HT-29 (cell line): Measurements from ENCODE around the gene SDHA. TPM values are rescaled to one million over a fixed set of nuclear protein-coding genes. Genes with fewer than 3 reads are reported as not detected.

Source experiments
- DNase-seq: peaks from one replicate; pipeline ENCODE4 v3.0.0-alpha.2; 2015; ENCODE audit warnings: low spot score
- total RNA-seq: library from RNA; depleted of rRNA; stranded (reverse); fragments of >200 nt; shearing (Covaris generic); gene quantifications from 2 replicates; pipeline ENCODE4 v1.2.3, GENCODE V29; 2014; rRNA removed

The SDHA gene
- total RNA-seq, result 273 and 277 TPM in 2 replicates

- DNase-seq, result peak; percentile 99
Measured at GRCh38 chr5:217494-218456, at the start of gene SDHA, which contains the start of gene CCDC127. Gene SDHA, plus strand, starts transcription at chr5:218320. Its CDS starts 36 bp downstream, at chr5:218356. Gene CCDC127, minus strand, starts transcription at chr5:218153. Its CDS starts 1,304 bp downstream, at chr5:216849.

DNA sequence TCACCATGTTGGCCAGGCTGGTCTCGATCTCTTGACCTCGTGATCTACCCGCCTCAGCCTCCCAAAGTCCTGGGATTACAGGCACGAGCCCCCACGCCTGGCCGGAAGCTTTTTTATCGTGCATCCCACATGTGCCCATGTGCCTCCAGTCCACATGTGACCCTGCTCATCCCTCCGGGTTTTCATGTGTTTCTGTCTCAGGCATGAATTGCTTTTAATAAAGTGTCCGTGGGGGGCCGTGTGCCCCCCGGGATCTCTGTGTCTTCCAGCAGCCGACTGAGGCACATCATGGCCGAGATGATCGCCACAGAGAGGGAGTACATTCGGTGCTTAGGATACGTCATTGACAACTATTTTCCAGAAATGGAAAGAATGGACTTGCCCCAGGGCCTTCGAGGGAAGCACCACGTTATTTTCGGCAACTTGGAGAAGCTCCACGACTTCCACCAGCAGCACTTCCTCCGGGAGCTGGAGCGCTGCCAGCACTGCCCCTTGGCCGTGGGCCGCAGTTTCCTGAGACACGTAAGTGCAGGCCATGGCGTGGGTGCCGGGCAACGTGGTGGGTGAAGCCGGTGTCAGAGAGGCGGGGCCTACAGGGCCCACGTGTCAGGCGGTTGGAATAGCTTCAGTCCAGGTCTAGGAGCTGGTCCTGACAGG lies 48.9 kb upstream of the SDHA start:
- no peak for DNase-seq

- DNase-seq, result no peak
Measured at GRCh38 chr5:169728-170094, 48.4 kb upstream of the SDHA start.

DNA sequence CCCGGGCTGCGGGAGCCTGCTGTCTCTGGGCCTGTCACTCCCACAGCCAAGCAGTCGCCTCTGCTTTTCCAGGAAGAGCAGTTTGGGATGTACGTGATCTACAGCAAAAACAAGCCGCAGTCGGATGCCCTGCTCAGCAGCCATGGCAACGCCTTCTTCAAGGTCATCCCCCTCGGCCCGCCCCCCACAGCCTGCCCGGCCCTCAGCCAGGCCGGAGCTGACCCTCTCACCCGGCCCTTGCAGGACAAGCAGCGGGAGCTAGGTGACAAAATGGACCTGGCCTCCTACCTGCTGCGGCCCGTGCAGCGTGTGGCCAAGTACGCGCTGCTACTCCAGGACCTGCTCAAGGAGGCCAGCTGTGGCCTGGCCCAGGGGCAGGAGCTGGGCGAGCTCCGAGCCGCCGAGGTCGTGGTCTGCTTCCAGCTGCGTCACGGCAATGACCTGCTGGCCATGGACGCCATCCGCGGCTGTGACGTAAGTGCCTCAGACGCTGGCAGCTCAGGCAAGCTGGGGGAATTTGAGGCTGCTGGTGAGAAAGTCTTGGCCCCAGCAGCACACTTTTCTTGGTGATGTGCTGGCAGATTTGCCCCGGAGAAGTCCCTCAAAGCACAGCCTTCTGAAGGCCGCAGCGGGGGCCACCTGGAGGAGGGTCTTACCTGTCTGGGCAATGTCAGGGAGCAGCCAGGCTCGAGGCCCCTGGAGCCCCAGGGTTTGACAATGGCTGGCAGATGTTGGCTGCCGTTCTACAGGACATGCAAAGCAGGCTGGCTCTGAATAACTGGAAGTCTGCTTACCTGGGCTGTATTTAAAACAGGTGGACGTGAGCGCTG lies 46.9 kb upstream of the SDHA start:
- DNase-seq, result no peak

GRCh38 chr5:171801-172331 lies 46.3 kb upstream of the SDHA start:
- no peak for DNase-seq

DNA sequence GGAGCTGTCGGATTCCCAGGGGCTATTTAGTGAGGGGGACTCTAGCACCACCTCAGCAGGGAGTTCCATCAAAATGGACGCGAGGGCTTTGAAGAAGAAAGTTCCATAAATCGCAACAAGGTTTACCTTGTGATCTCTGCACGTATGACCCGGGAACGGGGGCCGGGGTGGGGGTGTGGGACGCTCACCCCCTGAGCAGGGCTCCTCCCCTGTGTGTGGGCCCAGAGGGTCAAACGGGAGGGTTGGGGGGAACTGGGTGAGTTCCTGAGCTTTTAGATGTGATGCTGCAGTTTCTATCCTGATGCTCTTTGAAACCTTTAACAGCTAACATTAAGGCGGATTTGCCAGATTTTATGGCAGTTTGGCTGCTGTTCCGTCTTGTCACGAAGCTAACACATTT lies 45.7 kb upstream of the SDHA start:
- DNase-seq, result no peak

DNA sequence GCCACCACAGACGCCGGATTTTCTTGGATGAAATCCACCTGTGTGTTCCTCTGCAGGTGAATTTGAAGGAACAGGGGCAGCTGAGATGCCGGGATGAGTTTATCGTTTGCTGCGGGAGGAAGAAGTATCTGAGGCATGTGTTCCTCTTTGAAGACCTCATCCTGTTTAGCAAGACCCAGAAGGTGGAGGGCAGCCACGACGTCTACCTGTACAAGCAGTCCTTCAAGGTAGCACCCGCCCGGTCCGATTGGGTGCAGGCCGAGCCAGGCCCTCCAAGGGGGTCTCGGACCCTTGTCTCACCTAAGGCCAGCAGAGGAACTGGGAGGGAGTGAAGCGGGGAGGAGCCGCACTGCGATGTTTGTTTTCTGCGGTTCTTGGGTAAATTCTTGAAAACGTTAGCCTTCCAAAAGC lies 45.3 kb upstream of the SDHA start:
- DNase-seq, result no peak

DNA sequence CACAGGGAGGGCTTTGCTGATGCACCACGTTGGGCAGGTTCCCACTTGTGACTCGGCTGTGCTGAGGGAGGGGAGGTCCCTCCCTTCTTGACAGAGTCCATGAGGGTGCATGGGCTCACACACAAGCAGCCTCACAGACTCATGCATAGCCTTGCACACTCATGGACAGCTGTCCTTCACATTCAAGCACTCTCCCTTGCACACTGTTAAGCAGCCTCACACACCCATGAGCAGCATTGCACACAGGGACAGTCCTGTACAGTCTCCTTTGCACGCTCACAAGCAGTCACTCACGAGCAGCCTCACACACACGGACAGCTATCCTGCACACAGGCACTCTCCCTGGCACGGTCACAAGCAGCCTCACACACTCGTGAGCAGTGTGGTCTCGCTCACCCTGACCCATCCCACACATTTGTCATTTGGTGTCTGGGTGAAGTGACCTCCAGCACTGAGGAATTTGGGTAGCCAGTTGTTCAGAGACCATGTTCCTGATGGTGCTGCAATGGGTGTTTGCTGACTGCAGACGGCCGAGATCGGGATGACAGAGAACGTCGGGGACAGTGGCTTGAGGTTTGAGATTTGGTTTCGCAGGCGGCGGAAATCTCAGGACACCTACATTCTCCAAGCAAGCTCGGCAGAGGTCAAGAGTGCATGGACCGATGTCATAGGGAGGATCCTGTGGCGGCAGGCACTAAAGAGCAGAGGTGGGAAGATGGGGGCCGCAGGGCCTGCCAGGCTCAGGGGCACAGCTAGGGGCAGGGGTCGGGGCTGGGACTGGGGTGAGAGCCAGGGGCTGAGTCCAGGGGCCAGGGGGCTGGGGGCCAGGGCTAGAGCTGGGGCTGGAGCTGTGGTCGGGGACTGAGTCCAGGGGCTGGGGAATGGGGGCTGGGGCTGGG lies 44.5 kb upstream of the SDHA start:
- no peak for DNase-seq

DNA sequence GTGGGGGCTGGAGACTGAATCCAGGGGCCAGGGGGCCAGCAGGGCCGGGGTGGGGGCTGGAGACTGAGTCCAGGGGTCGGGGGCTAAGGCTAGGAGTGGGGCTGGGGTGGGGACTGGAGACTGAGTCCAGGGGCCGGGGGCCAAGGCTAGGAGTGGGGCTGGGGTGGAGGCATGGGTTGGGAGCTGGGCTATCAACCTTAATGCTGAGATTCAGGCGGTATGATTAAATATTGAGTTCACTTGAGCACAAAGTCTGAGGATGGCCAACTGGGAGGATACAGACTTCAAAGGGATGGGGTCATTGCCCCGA lies 43.9 kb upstream of the SDHA start:
- DNase-seq, result no peak

DNA sequence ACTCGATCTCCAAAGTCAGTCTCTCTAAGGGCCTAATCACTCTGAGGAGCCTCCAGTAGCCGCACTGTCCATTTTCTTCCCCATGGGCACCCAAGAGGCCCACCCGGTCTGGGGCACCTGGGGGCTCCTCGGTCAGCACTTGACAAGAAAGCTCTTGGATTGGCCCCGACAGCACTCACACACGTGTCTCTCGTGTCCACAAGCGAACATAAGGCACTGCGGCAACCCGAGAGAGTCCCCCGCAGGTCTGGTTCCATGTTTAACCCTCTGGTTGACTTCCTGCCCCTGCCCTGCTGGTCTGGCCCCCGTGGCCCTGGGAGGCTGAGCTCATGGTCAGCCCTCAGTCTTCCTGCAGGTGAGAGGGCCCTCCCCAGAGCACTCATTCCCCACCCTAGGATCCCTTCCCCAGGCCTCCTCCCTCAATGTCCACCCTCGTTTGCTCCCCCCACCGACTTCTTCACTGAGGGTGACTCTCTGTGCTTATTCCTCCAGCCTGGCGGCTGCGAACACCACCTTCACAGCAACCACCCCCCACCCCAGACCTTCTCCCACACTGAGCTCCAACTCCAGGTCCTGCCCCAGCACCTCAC lies 43.1 kb upstream of the SDHA start:
- DNase-seq, result no peak

DNA sequence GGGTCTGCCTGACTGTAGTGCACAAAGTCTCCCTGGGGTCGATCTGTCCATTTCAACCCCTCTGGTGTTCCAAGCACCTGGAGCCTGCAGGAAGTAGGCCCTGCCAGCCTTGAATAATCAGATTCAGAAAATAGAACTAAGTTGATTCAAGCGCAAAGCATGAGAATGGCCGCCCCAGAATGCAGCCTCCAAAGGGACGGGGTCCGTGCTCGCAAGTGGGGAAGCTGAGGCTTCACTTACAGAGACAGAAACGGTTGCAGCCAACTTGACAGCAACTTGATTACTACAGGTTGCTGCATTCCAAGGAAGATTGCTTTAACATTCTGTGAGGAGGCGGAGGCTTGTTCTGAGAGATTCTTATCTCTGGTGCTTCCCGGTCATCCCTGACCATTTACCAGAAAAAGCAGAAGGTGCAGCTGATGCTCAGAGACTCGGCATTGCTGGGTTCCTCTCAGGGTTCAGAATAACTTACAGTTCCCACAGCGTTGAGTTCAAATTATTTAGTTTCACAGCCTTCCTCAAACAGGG lies 41.8 kb upstream of the SDHA start:
- no peak for DNase-seq

- DNase-seq, result no peak
Measured at GRCh38 chr5:178110-178509, 40.0 kb upstream of the SDHA start.

DNA sequence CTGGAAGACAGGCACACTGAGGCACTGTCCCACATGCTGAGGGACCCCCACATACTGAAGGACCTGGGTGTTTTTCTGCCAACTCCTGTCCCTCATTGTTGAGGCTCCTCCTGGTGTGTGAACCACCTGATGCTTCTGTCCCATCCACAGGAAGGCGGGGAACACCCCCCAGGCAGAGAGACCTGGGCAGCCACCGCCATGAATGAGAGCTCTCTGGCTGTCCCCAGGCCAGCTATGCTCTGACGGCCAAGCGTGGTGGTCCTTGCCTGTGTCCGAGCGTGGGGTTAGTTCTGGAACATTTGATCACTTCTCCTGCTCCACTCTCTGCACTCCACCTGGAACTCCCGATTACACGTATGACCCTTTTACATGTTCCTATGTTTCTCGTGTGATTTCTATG lies 38.7 kb upstream of the SDHA start:
- DNase-seq, result no peak

GRCh38 chr5:180286-180918 lies 37.7 kb upstream of the SDHA start:
- no peak for DNase-seq

- DNase-seq, result no peak
Measured at GRCh38 chr5:181160-181559, 37.0 kb upstream of the SDHA start.

GRCh38 chr5:181566-181965 lies 36.6 kb upstream of the SDHA start:
- no peak for DNase-seq

GRCh38 chr5:182126-182525 lies 36.0 kb upstream of the SDHA start:
- no peak for DNase-seq

DNA sequence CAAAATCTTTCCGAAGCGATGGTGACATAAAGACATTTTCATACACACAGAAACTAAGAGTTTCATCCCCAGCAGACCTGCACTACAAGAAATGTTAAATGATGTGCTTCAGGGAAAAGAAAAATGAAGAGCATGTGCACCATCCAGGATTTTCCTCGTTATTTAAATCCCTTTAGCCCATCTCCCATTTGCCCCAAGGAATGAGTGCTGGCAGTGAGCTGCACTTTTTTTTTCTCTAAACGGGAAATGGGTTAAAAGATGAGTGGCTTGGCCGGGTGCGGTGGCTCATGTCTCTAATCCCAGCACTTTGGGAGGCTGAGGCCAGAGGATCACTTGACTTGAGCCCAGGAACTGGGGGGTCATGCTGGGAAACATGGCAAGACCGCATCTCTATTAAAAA lies 33.6 kb upstream of the SDHA start:
- no peak for DNase-seq
